H9 (cell line): ENCODE results near the gene LYPD8. TPM values are rescaled to one million over a fixed set of nuclear protein-coding genes. Genes with fewer than 3 reads are reported as not detected.

Experiments used
- DNase-seq: peaks from one replicate; pipeline ENCODE4 v3.0.0-alpha.2; 2017
- H2AFZ ChIP-seq: one replicate; pipeline ENCODE4 v1.6.1; 2013; ENCODE audit warnings: mild to moderate bottlenecking, low read length, control low read depth, moderate library complexity
- H2AK5ac ChIP-seq: 2 replicates; pipeline ENCODE4 v1.6.1; 2013; ENCODE audit warnings: low read length, control low read depth, mixed read lengths; ENCODE audit not compliant: insufficient read length
- H2BK120ac ChIP-seq: one replicate; pipeline ENCODE4 v1.6.1; 2013; ENCODE audit warnings: low read depth, mild to moderate bottlenecking, low read length, control low read depth, inconsistent platforms; ENCODE audit not compliant: poor library complexity, severe bottlenecking
- H2BK12ac ChIP-seq: 2 replicates; pipeline ENCODE4 v1.6.1; 2013; ENCODE audit warnings: low read length, control low read depth, mixed read lengths, low read depth; ENCODE audit not compliant: insufficient read length
- H2BK15ac ChIP-seq: 2 replicates; pipeline ENCODE4 v1.6.1; 2013; ENCODE audit warnings: low read depth, low read length, control low read depth
- H2BK20ac ChIP-seq: one replicate; pipeline ENCODE4 v1.6.1; 2013; ENCODE audit warnings: low read depth, mild to moderate bottlenecking, low read length, control low read depth, inconsistent platforms; ENCODE audit not compliant: poor library complexity, severe bottlenecking
- H2BK5ac ChIP-seq: 2 replicates; pipeline ENCODE4 v1.6.1; 2013; ENCODE audit warnings: low read length, control low read depth, mixed read lengths; ENCODE audit not compliant: insufficient read length
- H3K14ac ChIP-seq: 2 replicates; pipeline ENCODE4 v1.6.1; 2013; ENCODE audit warnings: low read length, control low read depth; ENCODE audit not compliant: insufficient read depth
- H3K18ac ChIP-seq: 2 replicates; pipeline ENCODE4 v1.6.1; 2013; ENCODE audit warnings: low read depth, mild to moderate bottlenecking, mixed read lengths, low read length, control low read depth; ENCODE audit not compliant: insufficient read length
- H3K23ac ChIP-seq: 2 replicates; pipeline ENCODE4 v1.6.1; 2013; ENCODE audit warnings: low read length, control low read depth, mixed read lengths, low read depth; ENCODE audit not compliant: insufficient read length
- H3K23me2 ChIP-seq: 2 replicates; pipeline ENCODE4 v1.6.1; 2013; ENCODE audit warnings: low read depth, mild to moderate bottlenecking, mixed read lengths, low read length, control low read depth; ENCODE audit not compliant: insufficient read length, poor library complexity, severe bottlenecking
- H3K27ac ChIP-seq: 2 replicates; pipeline ENCODE4 v1.5.1; 2013; ENCODE audit warnings: low read length, control low read depth, mixed read lengths, low read depth; ENCODE audit not compliant: insufficient read length
- H3K27me3 ChIP-seq: 2 replicates; pipeline ENCODE4 v1.6.1; 2013; ENCODE audit warnings: low read length, control low read depth, inconsistent platforms; ENCODE audit not compliant: insufficient read depth
- H3K4ac ChIP-seq: 2 replicates; pipeline ENCODE4 v1.6.1; 2013; ENCODE audit warnings: low read depth, mild to moderate bottlenecking, control low read depth, inconsistent platforms, low read length, moderate library complexity
- H3K4me1 ChIP-seq: 2 replicates; pipeline ENCODE4 v1.6.1; 2013; ENCODE audit warnings: low read length, control low read depth, inconsistent platforms; ENCODE audit not compliant: insufficient read depth
- H3K4me2 ChIP-seq: 2 replicates; pipeline ENCODE4 v1.6.1; 2013; ENCODE audit warnings: low read length, control low read depth, mixed read lengths; ENCODE audit not compliant: insufficient read length, insufficient read depth
- H3K56ac ChIP-seq: 2 replicates; pipeline ENCODE4 v1.6.1; 2013; ENCODE audit warnings: low read depth, mild to moderate bottlenecking, mixed read lengths, low read length, control low read depth; ENCODE audit not compliant: insufficient read length
- H3K79me1 ChIP-seq: 2 replicates; pipeline ENCODE4 v1.6.1; 2013; ENCODE audit warnings: low read depth, mild to moderate bottlenecking, moderate library complexity, low read length, control low read depth, inconsistent platforms; ENCODE audit not compliant: insufficient read depth, poor library complexity, severe bottlenecking
- H3K79me2 ChIP-seq: 2 replicates; pipeline ENCODE4 v1.6.1; 2013; ENCODE audit warnings: low read length, control low read depth, inconsistent platforms; ENCODE audit not compliant: insufficient read depth
- H3K9ac ChIP-seq: 2 replicates; pipeline ENCODE4 v1.6.1; 2013; ENCODE audit warnings: low read length, control low read depth, mixed read lengths; ENCODE audit not compliant: insufficient read length; ENCODE audit errors: extremely low read depth
- H3K9me3 ChIP-seq: one replicate; pipeline ENCODE4 v1.6.1; 2013; ENCODE audit warnings: low read depth, low read length, inconsistent platforms; ENCODE audit not compliant: control insufficient read depth
- H3T11ph ChIP-seq: one replicate; pipeline ENCODE4 v1.6.1; 2013; ENCODE audit warnings: mild to moderate bottlenecking, low read length, control low read depth, inconsistent platforms
- H4K20me1 ChIP-seq: one replicate; pipeline ENCODE4 v1.6.1; 2013; ENCODE audit not compliant: control insufficient read depth, insufficient read length, insufficient read depth
- H4K5ac ChIP-seq: 2 replicates; pipeline ENCODE4 v1.6.1; 2013; ENCODE audit warnings: low read depth, mild to moderate bottlenecking, mixed read lengths, low read length, control low read depth; ENCODE audit not compliant: insufficient read length
- H4K8ac ChIP-seq: replicated peaks from 2 replicates; pipeline ENCODE4 v1.6.1; 2013; ENCODE audit warnings: low read length, control low read depth, mixed read lengths, low read depth; ENCODE audit not compliant: insufficient read length
- H4K91ac ChIP-seq: 2 replicates; pipeline ENCODE4 v1.6.1; 2013; ENCODE audit warnings: low read depth, mild to moderate bottlenecking, moderate library complexity, mixed read lengths, low read length, control low read depth; ENCODE audit not compliant: insufficient read length
- H3K27ac Mint-ChIP-seq, 3 experiments: 2 replicates in 2 of 3; 3 replicates in 1 of 3; pipeline ENCODE4 v1.8.0; 2020 to 2021; ENCODE audit warnings: mixed read lengths in 3 of 3, mild to moderate bottlenecking in 1 of 3, moderate library complexity in 1 of 3
- H3K27me3 Mint-ChIP-seq: 2 replicates; pipeline ENCODE4 v1.8.0; 2021; ENCODE audit warnings: low read depth, mild to moderate bottlenecking, moderate library complexity, mixed read lengths
- H3K36me3 Mint-ChIP-seq, 3 experiments: 2 replicates in 2 of 3; 3 replicates in 1 of 3; pipeline ENCODE4 v1.8.0; 2020 to 2021; ENCODE audit warnings: low read depth in 3 of 3, mixed read lengths in 3 of 3; ENCODE audit not compliant: insufficient read depth in 1 of 3
- H3K4me1 Mint-ChIP-seq, 2 experiments: 2 replicates each; pipeline ENCODE4 v1.8.0; 2020; ENCODE audit warnings: mixed read lengths in 2 of 2
- H3K4me3 Mint-ChIP-seq, 2 experiments: 2 replicates in 1 of 2; 3 replicates in 1 of 2; pipeline ENCODE4 v1.8.0; 2020 to 2021; ENCODE audit warnings: mild to moderate bottlenecking in 2 of 2, mixed read lengths in 2 of 2, moderate library complexity in 1 of 2
- H3K9me3 Mint-ChIP-seq, 2 experiments: 2 replicates in 1 of 2; 3 replicates in 1 of 2; pipeline ENCODE4 v1.8.0; 2020; ENCODE audit warnings: mild to moderate bottlenecking in 2 of 2, mixed read lengths in 2 of 2, moderate library complexity in 1 of 2
- WGBS: extraction: QIAGEN DNeasy Blood & Tissue Kit; methylation state at CpG from one replicate; pipeline ENCODE4 v1.1.7; 2013; ENCODE audit warnings: missing lambda C conversion rate, low lambda C conversion rate, mixed read lengths; ENCODE audit not compliant: insufficient read length; ENCODE audit errors: extremely low coverage; 5-methylcytosine and 5-hydroxymethylcytosine counted together
- total RNA-seq: library from RNA; stranded (reverse); gene quantifications from 2 replicates; pipeline ENCODE4 v1.2.1, GENCODE V29; 2021
- TF ChIP-seq, protein P1 (sequence below): fragments of 200-600 bp; sonication (generic); conservative IDR thresholded peaks from 3 replicates; pipeline ENCODE4 v1.8.0; 2021; ENCODE audit warnings: antibody characterized with exemption, mild to moderate bottlenecking

The LYPD8 gene
- total RNA-seq, 1 experiment from 2014 or later: not detected

DNA sequence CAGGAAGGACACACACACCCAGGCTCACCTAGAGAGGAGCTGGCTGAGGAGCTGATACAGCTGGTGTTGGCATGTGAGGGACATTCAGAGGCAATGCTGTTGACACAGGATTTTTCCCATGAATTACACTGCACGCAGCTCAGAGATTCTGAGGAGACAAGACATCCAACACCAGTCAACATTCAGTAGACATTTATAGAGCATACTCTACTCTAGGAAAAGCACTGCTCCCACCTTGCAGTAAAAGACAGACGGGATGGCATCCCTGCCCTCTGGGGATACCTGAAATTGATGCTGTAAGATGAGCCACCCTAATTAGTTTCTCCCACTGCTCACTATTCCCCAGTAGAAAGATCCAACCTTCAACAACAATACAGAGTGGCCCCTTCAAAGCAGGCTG, 5.1 kb downstream of the LYPD8 start:
- H4K8ac ChIP-seq: no peak overlapping the region
- no peak overlapping the region for H2BK20ac ChIP-seq
- no peak overlapping the region for H3K4ac ChIP-seq
- H3K9me3 ChIP-seq: peaks cover 71% of the 10 kb centered on the region
- no peaks in the 10 kb centered on the region for H3K23me2 ChIP-seq
- H2BK5ac ChIP-seq: no peak overlapping the region
- WGBS: no CpG with 5 or more reads among the region's 2 CpGs
- no peak overlapping the region for H3K56ac ChIP-seq
- no peaks in the 10 kb centered on the region for H3K4me1 ChIP-seq
- H3K9ac ChIP-seq: no peak overlapping the region
- H3K27ac ChIP-seq: no peak overlapping the region
- no peak overlapping the region for H3K14ac ChIP-seq
- H2AK5ac ChIP-seq: no peak overlapping the region
- Mint-ChIP-seq H3K36me3 (peaks cover 5 to 21% (median 5%) of the 10 kb centered on the region in 3 experiments; a peak in 6 of 7 replicates), H3K4me3 (no peak overlapping the region), H3K27me3 (no peaks in the 10 kb centered on the region), H3K4me1 (no peaks in the 10 kb centered on the region), H3K27ac (no peak overlapping the region), H3K9me3 (peaks cover 20 to 38% of the 10 kb centered on the region in 2 experiments)
- no peak for DNase-seq
- H4K91ac ChIP-seq: no peak overlapping the region
- no peak overlapping the region for H3K18ac ChIP-seq
- H2BK15ac ChIP-seq: no peak overlapping the region
- no peak overlapping the region for H2BK12ac ChIP-seq
- TF ChIP-seq, protein P1, sequence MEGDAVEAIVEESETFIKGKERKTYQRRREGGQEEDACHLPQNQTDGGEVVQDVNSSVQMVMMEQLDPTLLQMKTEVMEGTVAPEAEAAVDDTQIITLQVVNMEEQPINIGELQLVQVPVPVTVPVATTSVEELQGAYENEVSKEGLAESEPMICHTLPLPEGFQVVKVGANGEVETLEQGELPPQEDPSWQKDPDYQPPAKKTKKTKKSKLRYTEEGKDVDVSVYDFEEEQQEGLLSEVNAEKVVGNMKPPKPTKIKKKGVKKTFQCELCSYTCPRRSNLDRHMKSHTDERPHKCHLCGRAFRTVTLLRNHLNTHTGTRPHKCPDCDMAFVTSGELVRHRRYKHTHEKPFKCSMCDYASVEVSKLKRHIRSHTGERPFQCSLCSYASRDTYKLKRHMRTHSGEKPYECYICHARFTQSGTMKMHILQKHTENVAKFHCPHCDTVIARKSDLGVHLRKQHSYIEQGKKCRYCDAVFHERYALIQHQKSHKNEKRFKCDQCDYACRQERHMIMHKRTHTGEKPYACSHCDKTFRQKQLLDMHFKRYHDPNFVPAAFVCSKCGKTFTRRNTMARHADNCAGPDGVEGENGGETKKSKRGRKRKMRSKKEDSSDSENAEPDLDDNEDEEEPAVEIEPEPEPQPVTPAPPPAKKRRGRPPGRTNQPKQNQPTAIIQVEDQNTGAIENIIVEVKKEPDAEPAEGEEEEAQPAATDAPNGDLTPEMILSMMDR: no peak
- H3T11ph ChIP-seq: no peak overlapping the region
- H3K4me2 ChIP-seq: no peak overlapping the region
- no peaks in the 10 kb centered on the region for H4K20me1 ChIP-seq
- no peaks in the 10 kb centered on the region for H3K79me2 ChIP-seq
- H4K5ac ChIP-seq: no peak overlapping the region
- H3K23ac ChIP-seq: no peak overlapping the region
- H3K27me3 ChIP-seq: no peaks in the 10 kb centered on the region
- H2BK120ac ChIP-seq: no peak overlapping the region
- H3K79me1 ChIP-seq: no peaks in the 10 kb centered on the region
- no peak overlapping the region for H2AFZ ChIP-seq
